LHCN-M2 (cell line): ENCODE measurements around the gene TRIM5. TPM values are rescaled to one million over a fixed set of nuclear protein-coding genes. Genes with fewer than 3 reads are reported as not detected.
A peak's percentile ranks its signal among the peaks of the same experiment; 100 is the strongest.
"Not testable (repeated sequence)": the region's sequence is repeated elsewhere in the genome, so short reads cannot be mapped to it uniquely, and the experiment has no call there.

Experiments used
- DNase-seq: peaks from one replicate; pipeline ENCODE4 v3.0.0-alpha.2; 2012; ENCODE audit warnings: low read depth
- polyA plus RNA-seq: library from polyadenylated mRNA; unstranded; fragments of >200 nt; gene quantifications from one replicate; pipeline ENCODE4 v1.2.1, GENCODE V29; 2012; ENCODE audit warnings: missing spikeins
- total RNA-seq: library from RNA; depleted of rRNA; stranded (reverse); fragments of >200 nt; gene quantifications from 2 replicates; pipeline ENCODE4 v1.2.3, GENCODE V29; 2014; rRNA removed

Gene TRIM5, protein sequence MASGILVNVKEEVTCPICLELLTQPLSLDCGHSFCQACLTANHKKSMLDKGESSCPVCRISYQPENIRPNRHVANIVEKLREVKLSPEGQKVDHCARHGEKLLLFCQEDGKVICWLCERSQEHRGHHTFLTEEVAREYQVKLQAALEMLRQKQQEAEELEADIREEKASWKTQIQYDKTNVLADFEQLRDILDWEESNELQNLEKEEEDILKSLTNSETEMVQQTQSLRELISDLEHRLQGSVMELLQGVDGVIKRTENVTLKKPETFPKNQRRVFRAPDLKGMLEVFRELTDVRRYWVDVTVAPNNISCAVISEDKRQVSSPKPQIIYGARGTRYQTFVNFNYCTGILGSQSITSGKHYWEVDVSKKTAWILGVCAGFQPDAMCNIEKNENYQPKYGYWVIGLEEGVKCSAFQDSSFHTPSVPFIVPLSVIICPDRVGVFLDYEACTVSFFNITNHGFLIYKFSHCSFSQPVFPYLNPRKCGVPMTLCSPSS
- total RNA-seq, result 31.5 and 36.0 TPM in 2 replicates
- polyA plus RNA-seq, result 16.8 TPM

DNA sequence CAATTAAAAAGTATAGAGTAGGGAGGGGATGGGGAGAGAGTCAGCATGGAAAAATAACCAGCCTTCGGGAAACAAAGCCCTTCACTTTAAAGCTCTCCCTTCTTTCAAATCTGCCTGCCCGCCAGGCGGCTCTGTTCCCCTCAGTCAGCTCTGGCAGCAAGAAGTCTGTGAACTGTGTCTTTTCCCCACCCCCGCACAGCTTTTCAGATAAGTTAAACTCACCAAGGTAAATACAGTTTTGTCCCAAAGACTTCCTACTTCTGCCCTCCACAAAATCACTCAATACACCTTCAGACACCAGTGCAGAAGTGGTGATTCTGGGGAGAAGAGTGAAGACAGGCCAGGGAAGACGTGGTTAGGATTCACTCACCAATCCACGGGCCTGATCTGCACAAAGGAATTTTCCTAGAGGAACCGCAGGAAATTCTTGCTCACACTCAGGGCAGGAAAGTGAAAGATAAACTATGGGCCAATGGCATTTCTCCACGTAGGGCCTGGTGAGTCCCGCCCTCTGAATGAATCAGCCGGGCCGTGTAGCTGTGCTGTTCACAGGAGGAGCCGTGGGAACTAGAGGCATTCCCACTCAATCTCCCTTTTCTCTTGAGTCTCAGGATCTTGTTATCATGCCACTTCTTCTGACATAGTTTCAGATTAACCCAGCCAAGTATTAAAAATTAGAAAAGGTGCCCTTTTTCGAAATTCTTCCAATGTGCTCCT is at the start of gene TRIM5:
Gene TRIM5 (minus strand): TSS at position 429 of the 717 bp plus-strand sequence. CDS start 4,897 bp downstream, outside the sequence.
- DNase-seq, result peak; percentile 97

DNA sequence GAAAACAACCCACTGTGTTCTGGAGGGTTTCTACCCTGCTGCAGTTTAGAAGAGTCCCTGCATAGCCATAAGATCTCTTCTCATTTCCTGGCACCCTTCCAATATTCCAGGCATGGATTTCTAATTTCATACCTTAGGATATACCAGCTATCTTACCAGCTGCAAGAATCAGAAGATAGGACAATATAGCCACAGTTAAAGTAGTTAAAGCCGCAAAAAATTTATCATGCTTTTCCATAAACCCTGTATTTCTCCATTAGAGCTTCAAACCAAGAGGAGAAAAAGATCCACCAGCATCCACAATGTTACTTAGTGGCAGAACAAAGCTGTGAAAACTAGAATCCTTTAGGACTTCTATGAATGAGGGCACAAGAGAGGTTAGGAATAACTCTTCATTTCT is 42.8 kb upstream of the TRIM5 start:
- DNase-seq, result no peak

- DNase-seq, result no peak
Measured at GRCh38 chr11:5726351-5726750, 41.5 kb upstream of the TRIM5 start.

DNA sequence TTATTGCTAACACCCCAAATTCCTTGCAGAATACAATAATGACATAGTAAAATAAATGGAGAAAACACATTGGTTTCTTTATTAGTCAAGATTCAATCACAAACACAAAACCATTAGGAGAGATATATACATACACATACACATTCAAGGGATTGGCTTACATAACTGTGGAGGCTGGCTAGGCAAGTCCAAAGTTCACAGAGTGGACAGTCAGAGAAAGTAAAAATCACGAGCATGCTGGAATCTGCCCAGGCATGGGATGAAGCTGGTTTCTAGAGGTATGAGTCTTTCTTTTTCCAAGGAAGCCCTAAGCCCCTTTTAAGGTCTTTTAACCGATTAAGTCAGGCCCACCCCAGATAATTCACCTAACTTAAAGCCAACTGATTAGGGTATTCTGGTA is 37.7 kb upstream of the TRIM5 start:
- DNase-seq, result no peak

DNA sequence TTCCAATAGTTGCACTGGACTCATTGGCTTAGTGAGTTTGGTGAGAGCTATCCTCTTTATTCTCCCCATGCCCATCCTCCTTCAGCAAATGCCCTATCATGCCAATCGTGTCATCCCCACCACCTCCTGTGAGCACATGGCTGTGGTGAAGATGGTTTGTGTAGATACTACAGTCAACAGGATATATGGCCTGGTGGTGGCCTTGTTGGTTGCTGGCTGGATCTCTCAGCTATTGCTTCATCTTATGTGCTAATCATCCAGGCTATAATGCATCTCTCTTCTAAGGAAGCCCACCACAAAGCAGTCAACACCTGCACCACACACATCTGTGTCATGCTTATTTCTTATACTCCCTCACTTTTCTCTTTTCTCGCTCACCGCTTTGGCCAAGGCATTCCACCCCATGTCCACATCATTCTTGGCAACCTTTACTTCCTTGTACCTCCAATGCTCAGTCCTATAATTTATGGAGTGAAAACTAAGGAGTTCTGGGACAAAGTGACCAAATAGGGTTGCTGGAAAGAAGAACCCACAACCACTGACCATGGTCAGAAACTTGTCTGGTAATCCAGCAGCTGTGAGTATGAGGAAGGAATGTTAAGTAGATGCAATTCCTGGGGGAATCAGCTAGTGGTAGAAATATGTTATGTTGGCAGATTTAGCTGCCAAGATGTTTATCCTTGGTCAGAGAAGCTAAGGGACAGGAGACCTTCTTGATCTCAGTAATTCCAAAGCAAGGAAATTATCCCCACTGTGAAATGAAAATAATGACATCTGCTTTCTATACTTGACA is 35.0 kb upstream of the TRIM5 start:
- peak; percentile 65 for DNase-seq

GRCh38 chr11:5716518-5716917 is 31.6 kb upstream of the TRIM5 start:
- DNase-seq, result not testable (repeated sequence)

DNA sequence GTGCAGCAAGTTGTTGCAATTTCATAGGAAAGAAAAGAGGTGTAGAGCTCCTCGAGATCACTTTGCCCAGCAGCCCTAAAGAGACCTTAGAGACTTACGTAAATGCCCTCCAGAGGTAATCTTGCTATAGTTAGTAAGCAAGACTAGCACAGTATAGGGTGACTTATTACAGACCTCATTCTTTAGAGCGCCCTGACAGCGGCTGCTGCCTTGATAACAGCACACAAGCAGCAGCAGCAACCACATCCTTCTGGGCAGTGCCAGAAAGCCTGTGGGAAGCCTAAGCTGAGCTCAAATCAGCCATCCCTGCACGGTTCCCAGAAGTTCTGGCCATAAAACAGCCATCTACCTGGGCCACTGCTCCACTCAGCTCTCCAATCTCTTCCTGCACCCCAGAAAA is 28.8 kb upstream of the TRIM5 start:
- no peak for DNase-seq

DNA sequence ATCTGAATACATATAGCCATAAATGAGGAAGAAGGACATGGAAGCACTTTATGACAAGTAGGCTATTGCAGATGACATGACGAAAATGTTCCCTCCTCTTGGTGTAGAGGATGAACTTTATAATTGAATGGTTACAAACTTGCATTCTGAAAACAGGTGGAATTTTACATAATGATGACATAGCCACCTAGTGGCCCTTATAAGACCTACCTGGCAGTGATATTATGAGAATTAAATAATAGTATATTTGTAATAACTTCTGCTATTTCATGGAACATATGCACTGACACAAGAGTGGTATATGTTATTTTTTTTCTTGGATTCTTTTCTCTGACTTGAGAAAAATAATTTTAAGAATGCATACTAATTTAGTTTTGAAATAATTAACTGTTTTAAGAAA is 27.6 kb upstream of the TRIM5 start:
- DNase-seq, result no peak

DNA sequence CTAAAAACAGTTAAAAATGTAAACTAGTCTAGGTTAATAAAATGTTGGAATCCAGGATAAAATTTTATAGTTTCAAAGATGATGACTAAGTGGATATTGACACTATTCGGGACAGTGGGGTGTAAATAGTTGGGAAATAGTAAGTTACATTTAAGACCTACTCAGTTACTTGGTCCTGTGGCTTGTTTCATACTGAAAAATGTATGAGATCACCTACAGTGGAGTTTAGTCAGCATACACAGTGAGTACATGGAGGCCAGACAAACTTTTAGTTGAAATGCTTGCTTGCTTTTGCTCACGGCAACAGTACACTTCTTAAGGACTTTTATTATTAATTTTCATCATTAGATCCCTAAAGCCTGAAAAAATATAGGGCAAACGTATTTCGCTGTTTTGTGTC is 20.8 kb upstream of the TRIM5 start:
- peak; percentile 18 for DNase-seq

GRCh38 chr11:5703741-5704536 is 19.1 kb upstream of the TRIM5 start:
- no peak for DNase-seq

- DNase-seq, result no peak
Measured at GRCh38 chr11:5701055-5701577, 16.2 kb upstream of the TRIM5 start.

DNA sequence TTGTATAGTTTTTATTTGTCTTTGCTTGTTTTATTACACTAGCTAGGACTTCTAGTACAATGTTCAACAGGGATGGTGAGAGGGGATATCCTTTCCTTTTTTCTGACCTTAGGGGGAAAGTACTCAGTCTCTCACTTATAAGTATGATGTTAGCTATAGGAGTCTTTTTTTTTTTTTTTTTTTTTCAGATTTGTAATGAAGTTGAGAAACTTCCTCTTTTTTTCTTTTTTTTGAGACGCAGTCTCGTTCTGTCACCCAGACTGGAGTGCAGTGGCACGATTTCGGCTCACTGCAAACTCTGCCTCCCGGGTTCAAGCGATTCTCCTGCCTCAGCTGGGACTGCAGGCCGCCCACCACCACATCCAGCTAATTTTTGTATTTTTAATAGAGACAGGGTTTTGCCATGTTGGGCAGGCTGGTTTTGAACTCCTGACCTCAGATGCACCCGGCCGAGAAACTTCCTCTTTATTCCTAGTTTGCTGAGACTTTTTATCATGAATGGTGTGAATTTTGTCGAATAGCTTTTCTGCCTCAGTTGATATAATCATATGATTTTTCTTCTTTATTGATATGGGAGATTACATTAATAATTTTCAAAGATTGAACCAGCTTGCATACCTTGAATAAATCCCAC is 15.7 kb upstream of the TRIM5 start:
- DNase-seq, result no peak

DNA sequence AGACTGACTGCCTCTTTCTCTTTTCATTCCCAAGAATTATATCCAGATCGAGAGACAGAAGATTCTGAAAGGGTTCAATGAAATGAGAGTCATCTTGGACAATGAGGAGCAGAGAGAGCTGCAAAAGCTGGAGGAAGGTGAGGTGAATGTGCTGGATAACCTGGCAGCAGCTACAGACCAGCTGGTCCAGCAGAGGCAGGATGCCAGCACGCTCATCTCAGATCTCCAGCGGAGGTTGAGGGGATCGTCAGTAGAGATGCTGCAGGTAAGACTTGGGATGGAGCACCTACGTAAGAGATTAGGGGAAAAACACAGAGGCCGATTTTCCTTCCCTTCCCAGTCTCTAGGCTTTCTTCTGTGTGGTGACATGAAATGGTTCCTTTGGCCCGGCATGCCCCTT is 13.4 kb upstream of the TRIM5 start:
- DNase-seq, result no peak

DNA sequence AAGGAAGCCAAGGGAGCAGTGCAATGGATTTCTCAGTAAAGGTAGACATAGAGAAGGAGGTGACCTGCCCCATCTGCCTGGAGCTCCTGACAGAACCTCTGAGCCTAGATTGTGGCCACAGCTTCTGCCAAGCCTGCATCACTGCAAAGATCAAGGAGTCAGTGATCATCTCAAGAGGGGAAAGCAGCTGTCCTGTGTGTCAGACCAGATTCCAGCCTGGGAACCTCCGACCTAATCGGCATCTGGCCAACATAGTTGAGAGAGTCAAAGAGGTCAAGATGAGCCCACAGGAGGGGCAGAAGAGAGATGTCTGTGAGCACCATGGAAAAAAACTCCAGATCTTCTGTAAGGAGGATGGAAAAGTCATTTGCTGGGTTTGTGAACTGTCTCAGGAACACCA is 11.3 kb upstream of the TRIM5 start:
- DNase-seq, result peak; percentile 82

DNA sequence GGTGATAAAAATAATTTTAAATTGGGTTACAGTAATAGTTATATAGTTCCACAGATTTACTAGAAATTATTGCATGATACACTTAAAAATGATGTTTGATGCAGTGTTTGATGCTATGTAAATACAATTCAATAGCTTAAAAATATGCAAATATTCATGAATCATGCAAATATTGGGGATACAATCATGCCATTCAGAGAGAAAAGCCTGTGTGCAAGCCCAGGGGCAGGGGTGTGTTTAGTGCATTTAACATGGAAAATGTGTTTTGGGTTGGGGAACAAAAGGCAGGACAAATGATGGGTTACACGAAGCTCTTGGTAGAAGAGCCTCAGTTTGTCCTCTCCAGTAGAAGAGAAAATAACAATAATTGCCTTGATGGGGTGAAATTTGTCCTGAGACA is 10.7 kb upstream of the TRIM5 start:
- DNase-seq, result no peak

DNA sequence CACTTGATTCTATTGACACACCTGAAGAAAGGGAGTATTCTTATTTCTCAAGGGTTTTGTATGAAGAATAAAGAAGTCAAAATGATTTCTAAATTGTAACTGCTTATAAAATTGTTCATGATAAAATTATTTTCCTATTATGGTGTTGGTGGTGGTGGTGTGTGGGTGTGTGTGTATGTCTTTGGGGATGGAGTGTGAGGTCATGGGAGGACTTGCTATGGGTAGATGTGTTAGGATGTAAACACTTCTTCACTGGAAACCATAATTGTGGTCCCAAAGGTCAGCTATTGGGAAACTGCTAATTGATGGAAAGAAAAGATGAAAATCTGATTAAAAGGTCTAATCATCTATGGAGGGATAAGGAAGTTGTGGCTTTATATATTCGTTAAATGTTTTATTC is 9.8 kb upstream of the TRIM5 start:
- DNase-seq, result no peak

- no peak for DNase-seq
Measured at GRCh38 chr11:5691964-5692361, 7.1 kb upstream of the TRIM5 start.

DNA sequence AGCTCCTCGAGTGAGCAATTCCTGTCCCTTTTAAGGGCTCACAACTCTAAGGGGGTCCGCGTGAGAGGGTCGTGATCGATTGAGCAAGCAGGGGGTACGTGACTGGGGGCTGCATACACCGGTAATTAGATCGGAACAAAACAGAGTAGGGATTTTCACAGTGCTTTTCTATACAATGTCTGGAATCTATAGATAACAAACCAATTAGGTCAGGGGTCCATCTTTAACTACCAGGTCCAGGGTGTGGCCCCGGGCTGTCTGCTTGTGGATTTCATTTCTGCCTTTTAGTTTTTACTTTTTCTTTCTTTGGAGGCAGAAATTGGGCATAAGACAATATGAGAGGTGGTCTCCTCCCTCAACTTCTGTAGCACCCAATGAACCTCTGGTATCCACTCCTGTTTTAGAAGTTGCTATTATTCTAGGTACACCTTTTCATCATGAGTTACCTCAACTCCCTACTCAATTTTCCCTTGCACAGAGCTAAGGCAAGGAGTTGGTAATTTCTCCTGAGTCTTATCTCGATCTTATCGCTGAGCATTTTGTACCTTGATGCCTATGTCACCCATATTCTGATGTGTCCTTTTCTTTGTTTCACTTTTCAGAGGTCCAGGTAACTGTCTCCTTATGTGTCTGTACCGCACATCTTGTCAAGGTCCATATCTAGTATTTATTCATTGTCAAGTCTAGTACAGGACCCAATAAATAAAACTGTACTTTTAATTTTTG is 6.5 kb upstream of the TRIM5 start:
- DNase-seq, result not testable (repeated sequence)

DNA sequence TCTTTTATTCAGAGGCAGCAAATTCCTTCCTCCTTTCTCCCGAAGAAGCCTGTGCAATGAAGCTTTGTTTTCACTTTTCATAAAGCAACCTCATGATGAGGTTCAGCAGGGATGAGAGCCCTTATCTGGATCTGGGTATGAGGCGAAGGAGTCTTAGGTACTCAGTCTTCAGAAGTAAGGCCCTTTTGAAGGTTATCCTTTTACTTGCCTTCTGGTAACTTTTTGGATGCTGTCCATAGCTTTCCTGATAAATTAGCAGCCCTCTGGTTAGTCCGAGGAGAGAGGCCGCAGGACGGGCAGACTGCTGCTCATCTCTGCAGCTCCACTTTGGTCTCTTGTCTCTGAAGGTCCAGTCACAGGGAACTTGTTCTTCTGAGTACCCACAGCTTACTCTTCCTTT is 5.9 kb upstream of the TRIM5 start:
- DNase-seq, result peak; percentile 50

DNA sequence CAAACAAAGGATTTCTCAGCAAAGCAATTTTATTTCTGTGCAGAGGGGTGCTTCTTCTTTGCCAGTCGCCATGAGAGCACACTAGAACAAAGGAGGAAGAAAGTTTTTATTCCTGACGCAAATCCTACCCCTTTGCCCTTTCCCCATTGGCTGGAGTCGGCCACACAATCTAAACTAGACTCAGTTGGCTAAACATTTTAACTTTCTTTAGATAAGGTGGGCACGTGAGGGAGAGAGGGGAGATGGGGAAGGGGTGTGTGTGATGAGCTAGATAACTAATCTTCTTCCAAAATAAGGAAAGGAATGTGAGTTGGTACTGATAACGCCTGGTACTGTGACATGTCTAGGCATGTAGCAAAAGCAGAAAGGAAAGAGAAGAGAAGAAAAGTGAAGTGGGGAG is 5.3 kb upstream of the TRIM5 start:
- DNase-seq, result peak; percentile 56
